Esophagus squamous epithelium (tissue), 4 donors: Measurements from ENCODE around the gene PML.
"Not testable (repeated sequence)": the region's sequence is repeated elsewhere in the genome, so short reads cannot be mapped to it uniquely, and the experiment has no call there.

ENCODE experiments used
- CTCF ChIP-seq, 6 experiments: fragments of 450-650 bp in 4 of 6; fragments of 200-600 bp in 2 of 6; sonication (generic) in 2 of 6; IDR thresholded peaks; one replicate each; pipeline ENCODE4 v1.5.1; 2016 to 2019; ENCODE audit warnings: antibody characterized with exemption in 6 of 6, mild to moderate bottlenecking in 4 of 6, moderate library complexity in 4 of 6
- POLR2A ChIP-seq, 4 donors: fragments of 450-650 bp; IDR thresholded peaks; one replicate each; pipeline ENCODE4 v1.6.1; 2017; ENCODE audit warnings: antibody characterized with exemption in 4 of 4, mild to moderate bottlenecking in 4 of 4, moderate library complexity in 3 of 4

GRCh38 chr15:74059050-74059833, 64.7 kb downstream of the PML start:
- not testable (repeated sequence) for TF ChIP-seq CTCF, POLR2A (IDR thresholded peaks at IDR 0.05)
